Activated T-helper 1 cell treated with anti-CD3 and anti-CD28 coated beads, Interleukin-2, amount 50 U/mL, for 16 hours (primary cell): ENCODE data around the gene AGAP1.
A peak's percentile ranks its signal among the peaks of the same experiment; 100 is the strongest.
"Not testable (repeated sequence)": the region's sequence is repeated elsewhere in the genome, so short reads cannot be mapped to it uniquely, and the experiment has no call there.

Source experiments
- DNase-seq, 2 donors: peaks; one replicate each; pipeline ENCODE4 v3.0.0-alpha.2; 2020; ENCODE audit warnings: low read depth in 1 of 2, low spot score in 1 of 2

AGAP1 gene

DNA sequence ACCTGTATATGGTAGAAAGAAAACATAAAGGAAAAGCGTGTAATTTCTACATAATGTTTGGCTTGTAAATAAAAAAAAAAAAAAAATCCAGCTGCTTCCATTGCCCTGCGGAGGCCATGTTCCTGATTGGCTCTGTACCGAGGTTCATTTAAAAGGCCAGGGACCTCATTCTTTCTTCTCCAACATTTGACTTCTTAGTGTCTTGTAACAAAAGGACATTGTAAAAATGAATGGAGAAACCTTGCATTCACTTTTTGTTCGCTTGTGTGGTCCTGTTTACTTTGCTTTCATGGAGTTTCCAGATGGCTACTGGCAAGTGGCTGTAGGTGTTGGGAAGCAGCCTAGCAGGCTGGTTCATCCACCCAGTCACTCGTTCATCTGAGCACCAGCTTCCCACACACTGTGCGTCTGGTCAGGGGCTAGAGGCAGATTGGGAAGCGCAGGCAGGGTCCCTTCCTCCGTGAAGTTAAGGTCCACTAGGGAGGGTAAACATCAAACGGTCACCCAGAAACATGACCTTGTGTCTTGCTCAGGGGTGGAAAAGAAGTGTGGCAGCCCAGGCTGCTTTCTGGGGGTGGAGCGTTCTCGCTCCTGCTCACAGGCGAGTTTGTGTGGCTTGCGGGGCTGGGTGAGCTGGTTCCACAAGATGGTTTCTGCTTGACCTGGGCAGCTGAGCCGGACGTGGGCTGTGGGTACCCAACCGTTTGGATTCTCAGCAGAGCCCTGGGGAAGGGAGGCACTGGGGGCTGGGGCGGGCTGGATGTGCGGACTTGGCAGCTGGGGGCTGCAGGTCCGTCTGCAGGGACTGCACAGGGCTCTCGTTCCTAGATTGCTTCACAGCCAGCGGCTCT lies 260.7 kb downstream of the AGAP1 start:
- no peak for DNase-seq

- no peak for DNase-seq
Measured at GRCh38 chr2:235756491-235756890, 262.6 kb downstream of the AGAP1 start.

- DNase-seq = no peak
Measured at GRCh38 chr2:235757212-235757611, 263.4 kb downstream of the AGAP1 start.

- no peak for DNase-seq
Measured at GRCh38 chr2:235757640-235758039, 263.8 kb downstream of the AGAP1 start.

DNA sequence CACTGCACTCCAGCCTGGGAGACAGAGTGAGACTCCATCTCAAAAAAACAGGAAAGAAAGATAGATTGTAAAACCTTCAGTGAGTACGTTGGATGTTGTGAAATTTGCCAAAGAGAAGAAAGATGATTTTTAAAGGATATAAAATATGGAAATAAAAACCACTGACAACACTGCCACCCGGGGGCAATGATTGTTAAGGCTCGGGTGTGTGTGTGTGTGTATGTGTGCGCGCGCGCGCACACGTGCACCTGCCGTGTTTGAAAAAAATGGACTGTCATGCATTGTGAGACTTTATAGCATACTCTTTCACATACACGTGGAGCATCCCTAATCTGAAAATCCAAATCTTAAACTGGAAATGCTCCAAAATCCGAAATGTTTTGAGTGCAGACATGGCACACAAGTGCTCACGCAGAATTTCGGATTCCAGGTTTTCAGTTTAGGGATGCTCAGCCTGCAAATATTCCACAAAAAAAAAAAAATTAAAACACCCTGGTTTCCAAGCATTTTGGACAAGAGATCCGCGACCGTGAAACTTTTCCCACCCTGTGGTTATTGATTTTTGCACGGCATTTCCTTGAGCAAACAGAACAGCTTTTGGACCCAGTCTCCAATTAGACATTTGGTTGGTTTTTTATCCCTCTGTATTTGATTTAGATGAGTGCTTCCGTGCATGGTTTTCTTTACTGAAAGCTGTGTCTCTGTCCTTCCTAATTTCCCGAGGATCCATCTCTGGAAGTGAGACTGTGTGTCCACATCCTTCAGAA lies 269.2 kb downstream of the AGAP1 start:
- no peak for DNase-seq

DNA sequence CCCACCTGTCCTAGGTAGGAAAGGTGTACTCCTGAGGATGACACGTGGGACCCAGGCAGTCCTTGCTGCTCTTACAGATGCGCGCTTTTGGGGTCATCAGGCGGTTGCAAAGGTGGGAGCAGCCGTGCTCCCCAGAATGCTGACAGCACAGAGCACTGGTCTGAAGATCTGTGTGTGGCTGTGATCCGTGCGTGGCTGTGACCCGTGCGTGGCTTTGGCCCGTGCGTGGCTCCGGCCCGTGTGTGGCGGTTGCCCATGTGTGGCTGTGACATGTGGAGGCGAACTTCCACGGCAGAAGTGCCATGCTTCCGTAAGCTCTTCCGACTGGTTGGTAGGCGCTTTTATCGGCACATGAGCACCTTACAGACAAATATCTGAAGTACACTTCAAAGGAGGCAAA lies 270.0 kb downstream of the AGAP1 start:
- DNase-seq = no peak

DNA sequence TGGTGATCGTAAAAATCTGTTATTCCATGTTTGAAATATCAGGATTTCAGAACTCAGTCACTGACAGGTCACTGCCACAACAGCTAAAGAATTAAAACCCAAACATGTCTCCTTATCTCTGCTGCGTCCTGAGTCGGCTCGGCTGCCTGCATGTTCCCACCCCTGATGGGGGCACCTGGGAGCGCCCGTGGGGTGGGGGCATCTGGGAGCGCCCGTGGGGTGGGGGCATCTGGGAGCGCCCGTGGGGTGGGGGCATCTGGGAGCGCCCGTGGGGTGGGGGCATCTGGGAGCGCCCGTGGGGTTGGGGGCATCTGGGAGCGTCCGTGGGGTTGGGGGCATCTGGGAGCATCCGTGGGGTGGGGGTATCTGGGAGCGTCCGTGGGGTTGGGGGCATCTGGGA lies 270.6 kb downstream of the AGAP1 start:
- DNase-seq = not testable (repeated sequence)

DNA sequence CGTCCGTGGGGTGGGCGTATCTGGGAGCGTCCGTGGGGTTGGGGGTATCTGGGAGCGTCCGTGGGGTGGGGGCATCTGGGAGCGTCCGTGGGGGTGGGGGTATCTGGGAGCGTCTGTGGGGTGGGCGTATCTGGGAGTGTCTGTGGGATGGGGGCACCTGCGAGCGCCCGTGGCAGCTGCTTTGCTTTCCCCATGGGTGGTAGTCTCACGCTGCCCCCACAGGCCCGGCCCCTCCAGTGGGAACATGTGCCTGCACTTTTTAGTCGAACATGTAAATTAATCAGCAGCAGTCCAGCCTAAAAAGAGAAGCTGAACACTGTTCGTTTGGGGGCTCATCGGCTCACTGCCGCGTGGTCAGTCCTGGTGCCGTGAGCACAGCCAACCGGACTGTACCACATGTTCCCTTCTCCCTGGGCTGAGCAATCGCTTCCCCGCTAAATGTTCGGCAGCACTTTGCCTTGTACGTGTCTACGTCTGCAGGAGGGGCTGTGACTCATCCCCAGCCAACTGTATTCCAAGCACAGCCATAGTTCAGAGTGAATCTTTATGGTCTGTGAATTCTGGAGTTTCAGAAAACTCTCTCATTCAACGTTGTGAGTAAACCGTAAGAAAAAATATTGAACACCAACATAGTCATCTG lies 271.5 kb downstream of the AGAP1 start:
- no peak for DNase-seq

DNA sequence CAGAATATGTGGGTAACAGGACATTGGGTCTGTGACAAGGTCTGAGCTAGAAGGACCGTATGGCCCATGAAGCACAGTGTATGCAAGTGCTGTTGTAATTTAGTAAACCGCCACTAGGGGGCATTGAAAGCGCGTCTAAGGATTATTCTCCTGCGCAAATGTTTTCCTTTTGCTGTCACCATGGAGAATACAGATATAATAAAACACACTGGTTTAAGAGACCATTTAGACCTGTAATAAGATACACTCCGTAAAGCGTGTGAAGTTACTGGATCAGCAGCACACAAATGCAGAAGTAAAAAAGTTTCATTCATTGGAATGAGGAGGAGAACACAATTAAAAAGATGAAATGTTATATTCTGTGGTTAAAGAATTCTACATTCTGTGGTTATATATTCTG lies 272.4 kb downstream of the AGAP1 start:
- peak in 1 of 2 donors; percentile 6 for DNase-seq

DNA sequence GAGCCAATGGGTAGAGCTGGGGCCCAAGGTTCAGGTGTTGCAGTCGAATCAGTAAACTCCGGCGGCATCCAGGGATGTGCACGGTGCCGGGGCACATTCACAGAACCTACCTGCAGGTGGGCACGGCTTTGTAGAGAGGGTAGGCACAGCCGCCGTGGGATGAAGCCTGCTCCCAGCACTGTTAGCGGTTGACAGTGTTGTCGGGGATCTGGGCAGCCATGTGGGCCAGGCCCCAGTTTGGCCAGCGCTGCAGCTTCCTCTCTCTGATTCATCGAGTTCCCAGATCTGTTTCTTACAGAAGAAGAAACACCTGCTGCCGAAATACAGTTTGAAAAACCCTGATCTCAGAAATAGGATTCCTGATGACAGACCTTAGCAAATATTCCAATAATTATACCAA lies 274.8 kb downstream of the AGAP1 start:
- no peak for DNase-seq

GRCh38 chr2:235769046-235769445 lies 275.2 kb downstream of the AGAP1 start:
- no peak for DNase-seq

- DNase-seq = no peak
Measured at GRCh38 chr2:235770909-235771820, 277.3 kb downstream of the AGAP1 start.

- DNase-seq = no peak
Measured at GRCh38 chr2:235773188-235773928, 279.5 kb downstream of the AGAP1 start.

GRCh38 chr2:235774153-235774870 lies 280.5 kb downstream of the AGAP1 start:
- DNase-seq = no peak

DNA sequence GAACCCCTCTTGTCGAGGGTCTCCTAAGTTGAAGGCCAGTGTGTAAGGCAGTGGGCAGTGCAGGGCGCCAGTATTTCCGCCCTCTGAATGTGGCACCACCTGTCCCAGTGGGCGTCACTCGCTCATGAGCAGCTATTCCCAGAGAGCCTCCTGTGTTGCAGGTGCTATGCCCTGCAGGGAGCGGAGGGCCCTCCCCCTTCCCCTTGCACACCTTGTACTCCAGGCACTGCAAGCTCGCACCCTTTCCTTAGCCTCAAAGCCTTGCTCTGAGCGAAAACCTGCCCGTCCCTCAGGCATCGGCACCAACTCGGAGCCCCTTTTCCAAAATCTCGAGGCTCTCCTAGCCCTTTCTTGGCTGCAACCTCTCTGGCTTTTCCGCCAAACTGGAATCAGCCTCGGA lies 282.7 kb downstream of the AGAP1 start:
- DNase-seq = no peak

DNA sequence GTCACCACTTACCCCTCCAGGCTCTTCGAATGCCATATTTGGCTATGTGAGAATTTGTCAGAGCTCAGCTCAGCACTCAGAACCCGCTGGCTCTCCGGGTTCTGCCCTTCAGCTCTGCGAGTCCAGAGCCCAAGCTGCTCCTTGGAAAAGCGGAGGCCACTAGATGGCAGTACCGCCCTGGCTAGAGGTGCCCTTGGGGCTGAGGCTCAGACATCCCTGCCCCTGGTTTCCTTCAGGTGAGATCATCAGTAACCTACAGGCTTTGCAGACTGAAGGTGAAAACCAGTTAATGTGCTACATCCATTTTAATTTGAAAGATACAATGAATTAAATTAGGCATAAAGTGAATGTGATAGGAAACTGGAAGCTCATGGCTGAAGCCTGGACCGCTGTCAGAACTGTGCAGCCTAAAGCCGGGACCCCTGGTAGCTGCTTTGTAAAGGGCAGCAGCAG lies 285.6 kb downstream of the AGAP1 start:
- peak in 1 of 2 donors; percentile 12 for DNase-seq

DNA sequence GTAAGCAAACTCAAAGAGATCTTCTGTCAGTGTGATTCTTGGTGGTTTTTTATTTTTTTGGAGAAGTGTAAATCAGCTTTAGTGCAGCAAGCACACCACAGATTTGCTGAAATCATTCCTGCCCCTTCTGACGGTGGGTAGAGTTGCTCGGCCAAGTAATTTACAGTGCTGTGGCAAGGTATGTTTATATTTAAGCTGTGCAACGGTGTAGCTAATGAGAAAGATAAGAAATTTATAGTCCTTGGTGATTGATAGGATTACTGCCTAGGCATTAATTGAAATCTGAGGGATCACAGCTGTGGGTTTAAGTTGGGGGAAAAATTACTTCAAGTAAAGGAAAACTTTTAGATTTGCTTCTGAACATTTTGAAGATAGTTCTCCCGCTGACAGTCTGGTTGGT lies 286.6 kb downstream of the AGAP1 start:
- DNase-seq = no peak

DNA sequence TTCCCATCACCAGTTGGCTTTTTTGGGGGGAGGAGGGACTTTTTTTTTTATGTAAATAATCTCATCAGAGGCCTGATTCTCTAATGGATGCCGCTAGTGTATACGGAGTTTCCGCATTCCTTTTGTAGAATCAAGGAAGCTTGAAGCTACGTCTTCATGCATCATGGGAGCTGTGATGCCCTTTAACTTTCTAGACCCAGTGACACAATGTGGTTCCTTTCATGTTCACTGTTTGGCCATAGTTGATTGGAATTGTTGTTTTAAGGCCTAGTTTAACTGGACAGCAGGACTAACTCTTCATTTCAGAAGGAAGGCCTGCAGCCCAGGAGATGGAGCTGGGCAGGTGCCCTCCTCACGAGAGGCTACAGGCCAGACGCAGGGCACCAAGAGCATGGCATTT lies 287.9 kb downstream of the AGAP1 start:
- DNase-seq = no peak

DNA sequence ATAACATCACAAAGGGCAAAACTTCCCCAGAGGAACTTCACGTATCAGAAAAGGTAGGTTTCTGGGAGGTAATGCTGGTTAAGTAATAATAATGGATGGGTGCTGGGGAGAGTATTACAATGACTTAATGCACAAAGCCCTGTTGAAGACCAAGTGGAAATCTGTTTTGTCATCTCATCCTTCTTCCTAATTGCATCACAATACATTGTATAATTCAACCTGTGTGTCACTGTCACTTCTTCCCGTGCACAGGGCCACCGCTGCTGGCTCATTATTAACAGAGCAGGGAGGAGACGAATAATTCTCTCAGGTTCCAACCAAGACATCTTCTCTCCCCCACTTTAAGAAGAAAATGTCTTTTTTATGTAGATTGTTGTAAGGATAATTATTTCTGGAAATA lies 290.9 kb downstream of the AGAP1 start:
- no peak for DNase-seq
